ENCODE results near the gene GRID2.
"Not testable (repeated sequence)": the region's sequence is repeated elsewhere in the genome, so short reads cannot be mapped to it uniquely, and the experiment has no call there.

Gene GRID2

GRCh38 chr4:93237521-93237920 is 933.8 kb downstream of the GRID2 start:
- H3K27me3 Mint-ChIP-seq = no peaks in the 10 kb centered on the region
- peaks cover 5% of the 10 kb centered on the region for H3K9me3 Mint-ChIP-seq (ENCODE audit: low read depth)
- H3K36me3 Mint-ChIP-seq = no peaks in the 10 kb centered on the region
- H3K4me1 Mint-ChIP-seq (ENCODE audit: low read depth) = no peaks in the 10 kb centered on the region
- no peak overlapping the region for H3K27ac Mint-ChIP-seq
- H3K4me3 Mint-ChIP-seq = no peak overlapping the region

- Mint-ChIP-seq H3K36me3 (no peaks in the 10 kb centered on the region), H3K27me3 (no peaks in the 10 kb centered on the region), H3K27ac (no peak overlapping the region), H3K4me3 (no peak overlapping the region), H3K9me3 (ENCODE audit: low read depth) (no peaks in the 10 kb centered on the region), H3K4me1 (ENCODE audit: low read depth) (no peaks in the 10 kb centered on the region)
Observed at GRCh38 chr4:93243262-93243661, 939.5 kb downstream of the GRID2 start.

- H3K4me3 Mint-ChIP-seq = no peak overlapping the region
- no peak overlapping the region for H3K27ac Mint-ChIP-seq
- H3K36me3 Mint-ChIP-seq = no peaks in the 10 kb centered on the region
- H3K9me3 Mint-ChIP-seq (ENCODE audit: low read depth) = no peaks in the 10 kb centered on the region
- no peaks in the 10 kb centered on the region for H3K4me1 Mint-ChIP-seq (ENCODE audit: low read depth)
- H3K27me3 Mint-ChIP-seq = no peaks in the 10 kb centered on the region
Observed at GRCh38 chr4:93261207-93261606, 957.4 kb downstream of the GRID2 start.

GRCh38 chr4:93263166-93263565 is 959.4 kb downstream of the GRID2 start:
- no peak overlapping the region for H3K27ac Mint-ChIP-seq
- no peaks in the 10 kb centered on the region for H3K36me3 Mint-ChIP-seq
- H3K9me3 Mint-ChIP-seq (ENCODE audit: low read depth) = no peaks in the 10 kb centered on the region
- H3K4me3 Mint-ChIP-seq = no peak overlapping the region
- H3K27me3 Mint-ChIP-seq = no peaks in the 10 kb centered on the region
- no peaks in the 10 kb centered on the region for H3K4me1 Mint-ChIP-seq (ENCODE audit: low read depth)

GRCh38 chr4:93267747-93268146 is 964.0 kb downstream of the GRID2 start:
- no peaks in the 10 kb centered on the region for H3K36me3 Mint-ChIP-seq
- H3K4me1 Mint-ChIP-seq (ENCODE audit: low read depth) = no peaks in the 10 kb centered on the region
- H3K4me3 Mint-ChIP-seq = no peak overlapping the region
- H3K27me3 Mint-ChIP-seq = no peaks in the 10 kb centered on the region
- no peak overlapping the region for H3K27ac Mint-ChIP-seq
- H3K9me3 Mint-ChIP-seq (ENCODE audit: low read depth) = no peaks in the 10 kb centered on the region

GRCh38 chr4:93285346-93285745 is 981.6 kb downstream of the GRID2 start:
- no peak overlapping the region for H3K27ac Mint-ChIP-seq
- no peaks in the 10 kb centered on the region for H3K9me3 Mint-ChIP-seq (ENCODE audit: low read depth)
- no peak overlapping the region for H3K4me3 Mint-ChIP-seq
- no peaks in the 10 kb centered on the region for H3K27me3 Mint-ChIP-seq
- no peaks in the 10 kb centered on the region for H3K36me3 Mint-ChIP-seq
- no peaks in the 10 kb centered on the region for H3K4me1 Mint-ChIP-seq (ENCODE audit: low read depth)

GRCh38 chr4:93289241-93289640 is 985.5 kb downstream of the GRID2 start:
- no peaks in the 10 kb centered on the region for H3K36me3 Mint-ChIP-seq
- H3K27ac Mint-ChIP-seq = no peak overlapping the region
- H3K9me3 Mint-ChIP-seq (ENCODE audit: low read depth) = peaks cover 8% of the 10 kb centered on the region
- no peak overlapping the region for H3K4me3 Mint-ChIP-seq
- H3K4me1 Mint-ChIP-seq (ENCODE audit: low read depth) = no peaks in the 10 kb centered on the region
- no peaks in the 10 kb centered on the region for H3K27me3 Mint-ChIP-seq

GRCh38 chr4:93289831-93290230 is 986.1 kb downstream of the GRID2 start:
- H3K9me3 Mint-ChIP-seq (ENCODE audit: low read depth) = peaks cover 8% of the 10 kb centered on the region
- no peaks in the 10 kb centered on the region for H3K4me1 Mint-ChIP-seq (ENCODE audit: low read depth)
- no peaks in the 10 kb centered on the region for H3K36me3 Mint-ChIP-seq
- H3K27me3 Mint-ChIP-seq = no peaks in the 10 kb centered on the region
- no peak overlapping the region for H3K27ac Mint-ChIP-seq
- no peak overlapping the region for H3K4me3 Mint-ChIP-seq

GRCh38 chr4:93299118-93299517 is 995.4 kb downstream of the GRID2 start:
- Mint-ChIP-seq H3K36me3 (no peaks in the 10 kb centered on the region), H3K27me3 (no peaks in the 10 kb centered on the region), H3K4me1 (ENCODE audit: low read depth) (no peaks in the 10 kb centered on the region), H3K4me3 (no peak overlapping the region), H3K27ac (no peak overlapping the region), H3K9me3 (ENCODE audit: low read depth) (no peaks in the 10 kb centered on the region)

GRCh38 chr4:93300780-93301555 is 997.2 kb downstream of the GRID2 start:
- not testable (repeated sequence) for H3K27ac Mint-ChIP-seq; H3K9me3 Mint-ChIP-seq (ENCODE audit: low read depth); H3K27me3 Mint-ChIP-seq; H3K4me3 Mint-ChIP-seq; H3K4me1 Mint-ChIP-seq (ENCODE audit: low read depth); H3K36me3 Mint-ChIP-seq

GRCh38 chr4:93302310-93302709 is 998.5 kb downstream of the GRID2 start:
- Mint-ChIP-seq H3K36me3 (no peaks in the 10 kb centered on the region), H3K9me3 (ENCODE audit: low read depth) (no peaks in the 10 kb centered on the region), H3K4me1 (ENCODE audit: low read depth) (no peaks in the 10 kb centered on the region), H3K4me3 (no peak overlapping the region), H3K27me3 (no peaks in the 10 kb centered on the region), H3K27ac (no peak overlapping the region)

- Mint-ChIP-seq H3K4me3 (no peak overlapping the region), H3K27me3 (no peaks in the 10 kb centered on the region), H3K9me3 (ENCODE audit: low read depth) (no peaks in the 10 kb centered on the region), H3K36me3 (no peaks in the 10 kb centered on the region), H3K4me1 (ENCODE audit: low read depth) (no peaks in the 10 kb centered on the region), H3K27ac (no peak overlapping the region)
Observed at GRCh38 chr4:93303440-93303839, 999.7 kb downstream of the GRID2 start.

GRCh38 chr4:93312299-93312698 is 1008.5 kb downstream of the GRID2 start:
- Mint-ChIP-seq H3K4me3 (no peak overlapping the region), H3K36me3 (no peaks in the 10 kb centered on the region), H3K27me3 (no peaks in the 10 kb centered on the region), H3K27ac (no peak overlapping the region), H3K9me3 (ENCODE audit: low read depth) (peaks cover 15% of the 10 kb centered on the region), H3K4me1 (ENCODE audit: low read depth) (no peaks in the 10 kb centered on the region)

GRCh38 chr4:93313197-93313596 is 1009.4 kb downstream of the GRID2 start:
- Mint-ChIP-seq H3K36me3 (no peaks in the 10 kb centered on the region), H3K27me3 (no peaks in the 10 kb centered on the region), H3K4me3 (no peak overlapping the region), H3K27ac (no peak overlapping the region), H3K4me1 (ENCODE audit: low read depth) (no peaks in the 10 kb centered on the region), H3K9me3 (ENCODE audit: low read depth) (peaks cover 15% of the 10 kb centered on the region)

- no peaks in the 10 kb centered on the region for H3K36me3 Mint-ChIP-seq
- peaks cover 12% of the 10 kb centered on the region for H3K9me3 Mint-ChIP-seq (ENCODE audit: low read depth)
- H3K4me3 Mint-ChIP-seq = no peak overlapping the region
- H3K27me3 Mint-ChIP-seq = no peaks in the 10 kb centered on the region
- H3K27ac Mint-ChIP-seq = no peak overlapping the region
- no peaks in the 10 kb centered on the region for H3K4me1 Mint-ChIP-seq (ENCODE audit: low read depth)
Observed at GRCh38 chr4:93317057-93317456, 1013.3 kb downstream of the GRID2 start.

- Mint-ChIP-seq H3K4me1 (ENCODE audit: low read depth) (no peaks in the 10 kb centered on the region), H3K4me3 (no peak overlapping the region), H3K27ac (no peak overlapping the region), H3K9me3 (ENCODE audit: low read depth) (peaks cover 12% of the 10 kb centered on the region), H3K27me3 (no peaks in the 10 kb centered on the region), H3K36me3 (no peaks in the 10 kb centered on the region)
Observed at GRCh38 chr4:93317561-93317960, 1013.8 kb downstream of the GRID2 start.
